HepG2 (cell line): ENCODE data around the gene MYRFL. TPM values are rescaled to one million over a fixed set of nuclear protein-coding genes. Genes with fewer than 3 reads are reported as not detected.

Experiments used
- ATAC-seq: fragments of 200-7000 bp; cut with Tn5 transposase; 3 replicates; pipeline ENCODE4 v1.9.1; 2020; ENCODE audit warnings: mild to moderate bottlenecking, moderate library complexity
- BruUV-seq: library from RNA; stranded (reverse); fragments of 400-500 nt; replicated peaks from 2 replicates; lab custom pipeline; 2021; lab: Mats Ljungman, UMichigan
- CTCF ChIA-PET: fragments of 300-600 bp; formaldehyde crosslinking; extraction: SDS; loops from one replicate; lab custom pipeline; 2021; ENCODE audit warnings: low total read pairs, inconsistent platforms, low intra/inter-chr PET ratio; lab: Yijun Ruan, JAX
- POLR2A ChIA-PET: fragments of 350-600 bp; sonication (Branson Sonifier 250); formaldehyde crosslinking; loops from one replicate; lab custom pipeline; 2020; ENCODE audit warnings: antibody characterized with exemption, inconsistent platforms; lab: Yijun Ruan, JAX
- DNase-seq: peaks from one replicate; pipeline ENCODE4 v3.0.0-alpha.2; 2015; ENCODE audit warnings: low spot score
- FAIRE-seq: peaks from 3 replicates; lab custom pipeline; 2011; peaks lifted over from hg19 to GRCh38; lab: Jason Lieb, UNC
- H2AFZ ChIP-seq: one replicate; pipeline ENCODE4 v1.6.1; 2011; ENCODE audit warnings: low read length, inconsistent platforms
- H3K27ac ChIP-seq: fragments of 300-600 bp; 3 replicates; pipeline ENCODE4 v1.8.0; 2011; ENCODE audit warnings: mixed run types, mild to moderate bottlenecking, mixed read lengths, low read length, inconsistent platforms; ENCODE audit not compliant: insufficient read depth; ENCODE audit errors: extremely low read length
- H3K27me3 ChIP-seq, 2 experiments: fragments of 200-600 bp in 1 of 2; 2 replicates in 1 of 2; 3 replicates in 1 of 2; pipeline versions ENCODE4 v1.6.0 to v1.8.0; 2011; ENCODE audit warnings: low read length in 2 of 2, mild to moderate bottlenecking in 2 of 2, moderate library complexity in 2 of 2, inconsistent platforms in 1 of 2; ENCODE audit not compliant: insufficient read depth in 2 of 2, control insufficient read depth in 1 of 2
- H3K36me3 ChIP-seq, 2 experiments: fragments of 200-600 bp in 1 of 2; replicated peaks in 1 of 2; 2 replicates in 1 of 2; 3 replicates in 1 of 2; pipeline versions ENCODE4 v1.5.1 to v1.8.0; 2011; ENCODE audit warnings: low read length in 2 of 2, inconsistent platforms in 1 of 2; ENCODE audit not compliant: insufficient read depth in 2 of 2, control insufficient read depth in 1 of 2
- H3K4me1 ChIP-seq: 2 replicates; pipeline ENCODE4 v1.5.1; 2012; ENCODE audit warnings: low read length, inconsistent platforms; ENCODE audit not compliant: insufficient read depth
- H3K4me2 ChIP-seq: 2 replicates; pipeline ENCODE4 v1.6.0; 2011; ENCODE audit warnings: low read depth, low read length, inconsistent platforms
- H3K4me3 ChIP-seq, 3 experiments: fragments of 200-600 bp in 1 of 3; sonication (generic), shearing (Covaris generic) in 1 of 3; replicated peaks in 1 of 3; 2 replicates each; pipeline ENCODE4 v1.5.1; 2011 to 2016; ENCODE audit warnings: low read length in 3 of 3, inconsistent platforms in 2 of 3, low read depth in 2 of 3, mild to moderate bottlenecking in 2 of 3, control low read depth in 1 of 3, mixed read lengths in 1 of 3; ENCODE audit not compliant: insufficient read depth in 1 of 3
- H3K79me2 ChIP-seq: one replicate; pipeline ENCODE4 v1.6.1; 2011; ENCODE audit warnings: low read length, inconsistent platforms; ENCODE audit not compliant: insufficient read depth
- H3K9ac ChIP-seq: 2 replicates; pipeline ENCODE4 v1.6.0; 2011; ENCODE audit warnings: mild to moderate bottlenecking, low read depth, low read length, inconsistent platforms; ENCODE audit not compliant: insufficient read depth
- H3K9me3 ChIP-seq: 2 replicates; pipeline ENCODE4 v1.5.1; 2012; ENCODE audit warnings: mild to moderate bottlenecking, low read length
- H4K20me1 ChIP-seq: 2 replicates; pipeline ENCODE4 v1.6.0; 2011; ENCODE audit warnings: inconsistent platforms, mild to moderate bottlenecking, low read length, moderate library complexity; ENCODE audit not compliant: insufficient read depth
- ARID5B ChIP-seq: IDR thresholded peaks from 2 replicates; pipeline ENCODE4 v1.4.0; 2020; ENCODE audit warnings: mild to moderate bottlenecking, missing genetic modification reagents
- CBX2 ChIP-seq, 2 experiments: fragments of 200-600 bp in 1 of 2; sonication (generic); formaldehyde crosslinking in 1 of 2; IDR thresholded peaks; 2 replicates each; pipeline versions ENCODE4 v1.7.0 to v1.8.1; 2018 to 2022; ENCODE audit warnings: low read depth in 2 of 2, low read length in 1 of 2, mild to moderate bottlenecking in 1 of 2, missing genetic modification reagents in 1 of 2
- GMEB1 ChIP-seq: sonication (generic); formaldehyde crosslinking; IDR thresholded peaks from 2 replicates; pipeline ENCODE4 v1.5.1; 2020; ENCODE audit warnings: missing genetic modification reagents, mild to moderate bottlenecking, borderline replicate concordance
- MBNL3 ChIP-seq: fragments of 250-450 bp; sonication (Bioruptor Pico); conservative IDR thresholded peaks from 2 replicates; pipeline ENCODE4 v1.8.0; 2022; ENCODE audit warnings: mild to moderate bottlenecking, inconsistent platforms
- ZBTB2 ChIP-seq: sonication (generic); formaldehyde crosslinking; IDR thresholded peaks from 2 replicates; pipeline ENCODE4 v1.8.0; 2022; ENCODE audit warnings: low read depth, missing genetic modification reagents
- ZNF275 ChIP-seq: sonication (generic); formaldehyde crosslinking; IDR thresholded peaks from 2 replicates; pipeline ENCODE4 v1.8.0; 2022; ENCODE audit warnings: missing genetic modification reagents, mild to moderate bottlenecking, inconsistent platforms, borderline replicate concordance
- WGBS: methylation state at CpG from one replicate; pipeline ENCODE4 v1.1.6; 2017; ENCODE audit warnings: low lambda C conversion rate; 5-methylcytosine and 5-hydroxymethylcytosine counted together
- in situ Hi-C: cut with HindIII; loops from 2 replicates; pipeline ENCODE4 v1.10.0; 2017; ENCODE audit warnings: low pct_unique_long_range_greater_than_20kb; ENCODE audit not compliant: extremely low pct_ligation_motif_present
- intact Hi-C: fragments of 100-400 bp; cut with micrococcal nuclease; formaldehyde crosslinking; loops from one replicate; pipeline ENCODE4 v1.10.0; 2022; ENCODE audit not compliant: unreplicated experiment
- polyA plus RNA-seq, 8 experiments: library from polyadenylated mRNA; depleted of rRNA in 3 of 8; stranded (reverse) in 7 of 8; unstranded in 1 of 8; fragments of >200 nt; fragmentation: Illumina TruSeq in 4 of 8; extraction: Trizol in 4 of 8; gene quantifications; 2 replicates each; pipeline versions ENCODE4 v1.2.1 to v1.2.3, GENCODE V29; 2011 to 2016; ENCODE audit warnings: low read depth in 4 of 8, missing spikeins in 1 of 8, mixed read lengths in 1 of 8; ENCODE audit not compliant: insufficient read depth in 1 of 8
- total RNA-seq, 5 experiments: library from RNA; depleted of rRNA; stranded (reverse); fragments of >200 nt; fragmentation: Illumina TruSeq; extraction: Trizol; gene quantifications; 2 replicates each; pipeline ENCODE4 v1.2.3, GENCODE V29; 2016; ENCODE audit warnings: low read depth in 1 of 5

Gene MYRFL
- total and polyA plus RNA-seq, 2 of the 13 experiments (the other 11 are each of a cell fraction or from before 2014, with no cell fraction given), result 0.09 to 0.11 TPM

- no peak for TF ChIP-seq GMEB1 (CRISPR knock-in tag)
These were observed 107.1 kb downstream of the MYRFL start (continued) for GRCh38 chr12:69932154-69932553.

GRCh38 chr12:69932676-69933552 is 107.9 kb downstream of the MYRFL start:
- Histone ChIP-seq H3K27ac (no peak overlapping the region), H3K36me3 (no peaks in the 10 kb centered on the region), H3K79me2 (no peaks in the 10 kb centered on the region), H3K9ac (no peak overlapping the region), H3K4me3 (no peak overlapping the region), H2AFZ (no peak overlapping the region), H4K20me1 (no peaks in the 10 kb centered on the region), H3K9me3 (no peaks in the 10 kb centered on the region), H3K27me3 (peaks cover 0 to 11% of the 10 kb centered on the region in 2 experiments; a peak in 4 of 5 replicates), H3K4me1 (no peaks in the 10 kb centered on the region), H3K4me2 (no peak overlapping the region)
- ChIA-PET CTCF (no interaction called here), POLR2A (no interaction called here)
- WGBS, result 9% methylated on average over 5 of the region's 6 CpGs
- ATAC-seq (no peak), DNase-seq (no peak), FAIRE-seq (no peak)
- BruUV-seq, result no TSS peak
- TF ChIP-seq MBNL3, result no peak
- no peak for TF ChIP-seq ZBTB2 (CRISPR knock-in tag)
- no peak for TF ChIP-seq CBX2 (IDR thresholded peaks at IDR 0.05; ENCODE audit: low read depth, low read length)
- no peak for TF ChIP-seq CBX2 (CRISPR knock-in tag; IDR thresholded peaks at IDR 0.05; ENCODE audit: low read depth)
- no peak for TF ChIP-seq ZNF275 (CRISPR knock-in tag)
- no peak for TF ChIP-seq ARID5B
- in situ Hi-C loops (no loop called here), intact Hi-C loops (no loop called here)
